ENCODE results near the gene PRKCA.

PRKCA gene

DNA sequence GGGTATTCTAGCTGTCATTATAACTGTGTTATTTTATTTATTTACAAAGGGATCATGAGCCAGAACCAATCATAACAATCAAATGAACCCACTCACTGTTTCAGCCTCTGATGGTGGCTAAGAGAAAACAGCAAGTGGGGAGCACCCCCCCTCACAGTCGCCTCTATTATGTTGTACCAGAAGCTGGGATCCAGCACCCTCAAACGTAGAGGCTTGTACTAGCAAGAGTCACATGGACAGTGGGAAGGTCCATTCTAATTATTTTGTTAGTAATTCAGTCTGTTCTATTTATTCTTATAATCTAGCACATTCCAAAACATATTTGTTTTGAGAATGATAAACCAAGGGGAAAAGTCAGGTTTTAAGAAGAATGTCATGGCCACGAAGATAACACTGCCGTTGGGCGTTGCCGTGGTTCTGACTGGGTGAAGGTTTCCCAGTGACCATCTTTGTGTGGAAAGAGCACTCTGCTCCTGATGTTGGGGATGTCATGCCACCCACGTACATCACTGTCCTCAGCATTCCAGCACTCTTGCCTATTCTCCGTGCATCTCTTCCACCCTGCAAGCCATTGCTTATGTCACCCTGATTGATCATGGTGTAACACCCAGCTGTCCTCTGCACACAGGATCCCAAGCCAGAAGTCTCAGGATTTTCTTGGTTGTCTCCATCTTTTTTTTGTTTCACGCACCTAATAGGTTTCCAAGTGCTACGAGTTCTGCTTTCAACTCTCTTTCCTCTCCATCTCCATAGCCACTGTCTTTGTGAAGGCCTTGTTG, 205.8 kb downstream of the PRKCA start:
- in situ Hi-C loops (cut with HindIII; ENCODE audit: low pct_ligation_motif_present, low sequenced_read_pairs) = no loop called here
- no peak for DNase-seq

DNA sequence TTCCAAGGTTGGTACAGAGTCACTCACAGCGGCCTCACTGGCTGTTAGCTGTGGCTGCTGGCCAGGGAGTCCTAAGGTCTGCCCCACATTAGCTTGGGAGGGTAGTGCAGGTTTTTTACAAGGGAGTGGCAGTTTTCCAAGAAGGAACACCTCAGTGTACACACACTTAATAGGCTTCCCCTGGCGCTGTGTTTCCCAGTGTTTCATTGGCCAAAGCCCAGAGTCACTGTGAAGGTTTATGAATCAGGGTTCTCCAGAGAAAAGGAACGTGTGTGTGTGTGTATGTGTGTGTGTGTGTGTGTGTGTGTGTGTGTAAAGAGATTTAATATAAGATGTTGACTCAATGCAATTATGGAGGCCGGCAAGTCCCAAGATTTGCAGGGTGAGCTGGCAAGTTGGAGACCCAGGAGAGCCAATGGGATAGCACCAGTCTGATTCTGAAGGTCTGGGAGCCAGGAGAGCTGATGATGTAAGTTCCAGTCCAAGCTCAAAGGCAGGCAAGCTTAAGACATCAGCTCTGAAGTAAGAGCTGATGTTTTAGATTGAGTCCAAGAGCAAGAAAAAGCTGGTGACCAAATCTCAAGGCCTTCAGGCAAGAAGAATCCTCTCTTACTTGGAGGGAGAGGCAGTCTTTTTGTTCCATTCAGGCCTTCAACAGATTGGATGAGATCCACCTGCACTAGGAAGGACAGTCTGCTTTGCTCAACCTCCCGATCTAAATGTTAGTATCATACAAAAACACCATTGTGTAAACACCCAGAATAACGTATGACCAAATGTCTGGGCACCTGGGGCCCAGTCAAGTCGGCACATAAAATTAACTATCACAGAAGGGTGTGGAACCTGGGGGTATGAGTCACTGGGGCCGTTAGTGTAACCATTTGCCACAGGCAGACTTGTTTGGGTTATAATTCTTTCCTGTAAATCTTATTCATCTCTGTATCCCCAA, 206.8 kb downstream of the PRKCA start:
- H3K36me3 ChIP-seq (replicated peaks) = no peaks in the 10 kb centered on the region
- peak overlapping the region; percentile 27 for H3K27ac ChIP-seq
- in situ Hi-C loops (cut with HindIII; ENCODE audit: low pct_ligation_motif_present, low sequenced_read_pairs) = no loop called here
- H3K27me3 ChIP-seq (replicated peaks) = no peaks in the 10 kb centered on the region
- DNase-seq = peak; percentile 52
- no peak overlapping the region for H3K4me3 ChIP-seq (ENCODE audit: low read depth, low read length)
- no peak for TF ChIP-seq CTCF (IDR thresholded peaks at IDR 0.05; ENCODE audit: low read depth, low read length, missing control alignments)

More for the DNA sequence above, 205.8 kb downstream of the PRKCA start:
- Histone ChIP-seq H3K27ac (peak overlapping the region; percentile 38), H3K36me3 (replicated peaks) (no peaks in the 10 kb centered on the region), H3K27me3 (replicated peaks) (no peaks in the 10 kb centered on the region), H3K4me3 (ENCODE audit: low read depth, low read length) (no peak overlapping the region)
- TF ChIP-seq CTCF (IDR thresholded peaks at IDR 0.05; ENCODE audit: low read depth, low read length, missing control alignments) = no peak

- no peak for DNase-seq
- Histone ChIP-seq H3K4me3 (ENCODE audit: low read depth, low read length) (no peak overlapping the region), H3K36me3 (replicated peaks) (no peaks in the 10 kb centered on the region), H3K27me3 (replicated peaks) (no peaks in the 10 kb centered on the region), H3K27ac (no peak overlapping the region)
- TF ChIP-seq CTCF (IDR thresholded peaks at IDR 0.05; ENCODE audit: low read depth, low read length, missing control alignments) = no peak
- in situ Hi-C loops (cut with HindIII; ENCODE audit: low pct_ligation_motif_present, low sequenced_read_pairs) = no loop called here
Observed at GRCh38 chr17:66509926-66510325, 207.5 kb downstream of the PRKCA start.

GRCh38 chr17:66511135-66511534, 208.7 kb downstream of the PRKCA start:
- Histone ChIP-seq H3K4me3 (ENCODE audit: low read depth, low read length) (no peak overlapping the region), H3K27ac (no peak overlapping the region), H3K36me3 (replicated peaks) (no peaks in the 10 kb centered on the region), H3K27me3 (replicated peaks) (no peaks in the 10 kb centered on the region)
- no peak for DNase-seq
- in situ Hi-C loops (cut with HindIII; ENCODE audit: low pct_ligation_motif_present, low sequenced_read_pairs) = no loop called here
- TF ChIP-seq CTCF (IDR thresholded peaks at IDR 0.05; ENCODE audit: low read depth, low read length, missing control alignments) = no peak

DNA sequence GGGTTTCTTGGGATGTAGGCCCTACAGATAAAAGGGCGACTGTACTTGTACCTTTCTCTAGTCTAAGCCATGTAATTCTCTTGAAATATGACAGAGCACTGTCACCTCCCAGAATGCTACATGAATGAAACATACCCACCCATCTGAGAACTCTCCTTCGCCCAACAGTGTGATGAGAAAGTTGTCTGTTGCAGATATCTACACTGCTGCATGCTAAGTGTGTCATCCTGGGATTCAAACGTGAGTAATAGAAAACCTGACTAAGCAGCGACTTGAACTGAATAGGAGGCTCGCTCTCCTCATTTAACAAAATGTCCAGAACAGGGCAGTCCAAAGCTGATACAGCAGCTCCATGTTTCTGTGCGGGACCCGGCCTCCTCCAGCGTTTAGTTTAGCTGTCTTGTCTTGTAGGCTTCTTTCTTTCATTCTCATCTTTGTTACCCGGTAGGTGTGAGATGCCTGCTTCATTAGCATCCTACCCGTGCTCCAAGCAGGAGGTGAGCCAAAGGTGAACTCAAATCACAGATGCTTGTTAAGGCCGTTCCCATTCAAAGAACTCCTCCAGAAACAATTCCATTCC, 211.9 kb downstream of the PRKCA start:
- Histone ChIP-seq H3K27ac (no peak overlapping the region), H3K4me3 (ENCODE audit: low read depth, low read length) (no peak overlapping the region), H3K27me3 (replicated peaks) (no peaks in the 10 kb centered on the region), H3K36me3 (replicated peaks) (no peaks in the 10 kb centered on the region)
- no peak for TF ChIP-seq CTCF (IDR thresholded peaks at IDR 0.05; ENCODE audit: low read depth, low read length, missing control alignments)
- peak; percentile 44 for DNase-seq
- in situ Hi-C loops (cut with HindIII; ENCODE audit: low pct_ligation_motif_present, low sequenced_read_pairs) = no loop called here

Measured in brain microvascular endothelial cell (primary cell).